ENCODE data around the gene C10orf90.

Gene C10orf90

DNA sequence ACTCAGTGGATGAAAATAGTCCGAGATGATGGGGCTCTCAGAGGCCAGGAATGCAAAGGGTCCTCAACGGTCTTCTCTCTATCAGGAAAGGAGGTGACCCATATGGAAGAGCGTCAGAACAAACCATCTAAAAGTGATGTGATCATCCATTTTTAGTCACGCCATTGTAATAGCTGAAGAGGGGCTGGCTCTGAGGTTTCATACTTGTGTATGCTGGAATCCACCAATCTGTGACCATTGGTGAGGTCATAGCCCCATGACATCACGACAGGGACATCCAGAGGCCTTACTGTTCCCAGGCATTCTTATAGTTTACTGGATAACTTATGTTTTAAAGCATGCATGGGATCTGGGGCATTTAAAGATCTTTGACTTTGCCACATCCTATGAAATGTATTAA lies 83.6 kb downstream of the C10orf90 start:
- H3K4me3 ChIP-seq (ENCODE audit: low read depth, low read length) = no peak overlapping the region

DNA sequence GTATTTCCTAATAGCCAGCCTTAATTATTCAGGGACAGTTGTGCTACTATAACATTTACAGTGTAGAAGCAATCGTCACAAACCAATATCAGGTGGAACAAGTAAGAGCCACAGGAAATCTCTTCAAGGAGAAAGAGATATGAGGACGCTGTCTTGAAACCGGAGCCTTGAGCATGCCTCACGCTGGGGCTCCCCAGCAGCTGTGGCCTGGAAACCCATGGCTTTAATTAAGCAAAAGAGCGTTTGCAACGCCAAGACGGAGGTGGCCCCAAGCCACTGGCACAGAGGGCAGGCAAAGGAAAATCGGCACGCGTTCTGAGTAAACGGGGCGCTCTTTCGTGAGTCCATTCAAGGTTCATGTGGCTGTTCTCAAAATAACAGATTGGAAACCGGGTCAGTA lies 84.4 kb downstream of the C10orf90 start:
- H3K4me3 ChIP-seq (ENCODE audit: low read depth, low read length) = no peak overlapping the region

DNA sequence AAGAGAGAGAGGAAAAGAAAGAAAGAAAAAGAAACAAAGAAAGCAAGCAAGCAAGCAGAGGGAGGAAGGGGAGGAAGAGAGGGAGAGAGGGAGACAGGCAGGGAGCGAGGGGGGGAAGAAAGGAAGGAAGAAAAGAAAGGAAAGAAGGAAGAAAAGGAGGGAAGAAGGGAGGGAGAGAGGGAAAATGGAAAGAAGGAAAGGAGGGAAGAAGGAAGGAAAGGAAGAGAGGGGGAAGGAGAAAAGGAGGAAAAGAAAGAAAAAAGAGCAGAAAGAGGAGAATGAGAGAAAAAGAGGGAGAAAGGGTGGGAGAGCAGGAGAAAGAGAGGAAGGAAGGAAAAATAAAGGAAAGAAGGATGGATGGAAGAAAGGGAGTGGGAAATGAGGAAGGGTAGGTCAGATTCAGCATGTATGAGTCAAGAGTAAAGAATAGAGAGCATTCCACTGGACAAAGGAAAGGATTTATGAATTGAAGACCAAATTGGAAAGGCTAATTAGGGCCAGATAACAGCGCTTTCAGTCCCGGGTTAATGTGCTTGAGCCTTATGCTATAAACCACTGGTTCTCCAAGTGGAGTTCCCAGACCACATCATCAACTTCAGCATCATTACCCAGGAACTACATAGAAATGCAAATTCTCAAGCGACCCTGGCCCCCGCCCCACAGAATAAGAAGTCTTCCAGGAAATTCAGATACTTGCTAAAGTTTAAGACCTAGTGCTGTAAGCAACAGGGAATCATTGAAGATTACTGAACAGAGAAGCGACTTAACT lies 85.1 kb downstream of the C10orf90 start:
- H3K4me3 ChIP-seq (ENCODE audit: low read depth, low read length) = no peak overlapping the region

DNA sequence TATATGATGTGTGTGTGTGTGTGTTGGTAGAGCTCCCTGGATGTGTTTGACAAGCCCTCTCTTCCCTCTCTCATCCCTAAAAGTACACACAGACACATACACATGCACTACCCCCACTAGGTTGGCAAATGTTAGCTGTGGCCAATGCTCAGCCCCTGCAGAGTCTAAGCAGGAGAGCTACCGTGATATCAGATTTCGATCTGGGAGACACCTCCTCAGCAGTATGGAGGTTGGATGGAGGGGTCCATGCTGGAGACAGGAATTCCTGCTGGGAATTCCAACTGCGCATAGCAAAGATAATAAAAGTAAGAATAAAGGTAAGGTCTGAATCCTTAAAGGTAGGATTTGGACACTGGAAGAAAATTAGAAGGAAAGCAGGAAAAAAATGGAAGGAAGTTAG lies 85.7 kb downstream of the C10orf90 start:
- H3K4me3 ChIP-seq (ENCODE audit: low read depth, low read length) = no peak overlapping the region

DNA sequence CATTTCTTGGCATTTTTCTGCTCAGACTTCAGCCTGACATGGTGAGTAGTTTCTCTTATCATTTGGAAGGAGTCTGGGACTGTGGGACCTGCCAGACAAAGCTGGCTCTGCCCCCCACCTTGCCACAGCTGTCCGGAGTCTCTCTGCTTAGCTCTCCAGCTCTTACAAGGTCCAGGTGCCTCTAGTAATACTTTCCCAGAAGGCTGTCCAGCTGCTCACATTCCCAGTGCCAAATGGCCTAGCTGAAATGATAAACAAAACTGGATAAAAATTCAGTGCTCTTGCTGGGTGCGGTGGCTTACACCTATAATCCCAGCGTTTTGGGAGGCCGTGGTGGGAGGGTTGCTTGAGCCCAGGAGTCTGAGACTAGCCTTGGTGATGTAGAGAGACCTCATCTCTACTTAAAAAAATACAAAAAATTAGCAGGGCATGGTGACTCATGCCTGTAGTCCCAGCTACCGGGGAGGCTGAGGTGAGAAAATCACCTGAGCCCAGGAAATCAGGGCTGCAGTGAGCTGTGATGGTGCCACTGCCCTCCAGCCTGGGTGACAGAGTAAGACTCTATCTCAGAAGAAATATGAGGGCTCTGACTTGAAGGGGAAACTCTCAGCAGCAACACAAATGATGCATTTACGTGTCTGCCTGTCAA lies 86.8 kb downstream of the C10orf90 start:
- H3K4me3 ChIP-seq (ENCODE audit: low read depth, low read length) = no peak overlapping the region

DNA sequence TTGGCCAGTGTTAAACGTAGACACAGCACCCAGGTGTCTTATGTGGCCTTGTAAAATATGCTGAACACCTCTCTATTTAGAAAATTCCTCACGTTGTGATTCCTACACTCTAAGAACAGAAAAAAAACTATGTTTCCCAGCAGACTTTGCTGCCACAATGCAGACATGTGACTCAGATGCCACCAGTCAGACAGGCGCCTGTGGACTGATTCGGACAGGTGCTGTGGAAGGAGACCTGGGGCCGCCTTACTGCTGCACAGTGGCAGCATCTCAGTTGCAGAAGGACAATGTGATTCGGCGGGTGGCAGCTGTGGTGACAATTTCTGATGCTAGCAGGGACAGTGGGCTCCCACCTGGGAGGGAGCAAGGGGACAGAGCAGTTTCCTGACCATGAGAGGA lies 88.8 kb downstream of the C10orf90 start:
- H3K4me3 ChIP-seq (ENCODE audit: low read depth, low read length) = no peak overlapping the region

DNA sequence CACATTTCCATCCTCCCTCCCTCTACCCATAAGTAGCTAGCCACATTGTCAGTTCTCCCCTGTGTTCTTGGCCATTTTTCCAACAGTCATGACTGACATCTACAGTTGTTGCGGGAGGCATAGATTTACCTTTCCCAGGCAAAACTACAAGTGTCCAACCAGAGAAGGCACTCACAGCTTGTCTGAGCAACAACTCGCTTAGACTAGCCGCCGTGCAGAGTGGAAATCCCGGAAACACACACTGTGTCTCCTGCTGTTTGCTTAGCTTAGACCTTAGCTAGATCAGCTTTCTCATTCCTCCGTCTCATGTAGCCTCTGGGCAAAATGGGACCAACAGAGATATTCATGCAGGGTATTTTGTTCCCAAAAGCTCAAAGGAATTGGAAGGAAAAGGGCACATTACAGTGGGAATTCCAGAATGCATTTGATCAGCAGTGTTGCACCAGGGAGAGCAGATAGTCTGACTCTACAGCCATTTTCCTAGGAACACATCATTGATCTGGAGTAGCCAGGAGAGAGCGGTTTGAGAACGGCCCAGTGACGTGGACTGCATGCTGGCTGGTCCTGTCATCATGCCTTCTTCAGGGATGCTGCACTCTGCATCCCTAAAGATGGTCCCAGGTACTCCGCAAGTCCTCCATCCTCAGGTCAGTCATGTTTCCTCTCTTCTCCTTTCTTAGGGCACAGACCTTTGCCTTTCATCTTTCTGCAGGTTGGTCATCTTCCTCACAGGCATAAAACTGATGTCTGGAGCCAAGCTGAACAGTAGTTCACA lies 89.4 kb downstream of the C10orf90 start:
- no peak overlapping the region for H3K4me3 ChIP-seq (ENCODE audit: low read depth, low read length)

DNA sequence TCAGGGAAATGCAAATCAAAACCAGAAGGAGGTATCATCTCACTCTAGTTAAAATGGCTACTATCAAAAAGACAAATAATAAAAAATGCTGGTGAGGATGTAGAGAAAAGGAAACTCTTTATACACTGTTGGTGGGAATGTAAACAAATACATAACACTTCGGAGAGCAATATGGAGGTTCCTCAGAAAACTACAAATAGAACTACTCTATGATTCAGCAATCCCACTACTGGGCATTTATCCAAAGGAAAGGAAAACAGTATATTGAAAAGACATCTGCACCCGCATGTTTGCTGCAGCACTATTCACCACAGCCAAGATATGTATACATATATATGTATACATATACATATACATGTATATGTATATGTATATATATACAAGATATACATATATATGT lies 94.2 kb downstream of the C10orf90 start:
- H3K4me3 ChIP-seq (ENCODE audit: low read depth, low read length) = no peak overlapping the region

DNA sequence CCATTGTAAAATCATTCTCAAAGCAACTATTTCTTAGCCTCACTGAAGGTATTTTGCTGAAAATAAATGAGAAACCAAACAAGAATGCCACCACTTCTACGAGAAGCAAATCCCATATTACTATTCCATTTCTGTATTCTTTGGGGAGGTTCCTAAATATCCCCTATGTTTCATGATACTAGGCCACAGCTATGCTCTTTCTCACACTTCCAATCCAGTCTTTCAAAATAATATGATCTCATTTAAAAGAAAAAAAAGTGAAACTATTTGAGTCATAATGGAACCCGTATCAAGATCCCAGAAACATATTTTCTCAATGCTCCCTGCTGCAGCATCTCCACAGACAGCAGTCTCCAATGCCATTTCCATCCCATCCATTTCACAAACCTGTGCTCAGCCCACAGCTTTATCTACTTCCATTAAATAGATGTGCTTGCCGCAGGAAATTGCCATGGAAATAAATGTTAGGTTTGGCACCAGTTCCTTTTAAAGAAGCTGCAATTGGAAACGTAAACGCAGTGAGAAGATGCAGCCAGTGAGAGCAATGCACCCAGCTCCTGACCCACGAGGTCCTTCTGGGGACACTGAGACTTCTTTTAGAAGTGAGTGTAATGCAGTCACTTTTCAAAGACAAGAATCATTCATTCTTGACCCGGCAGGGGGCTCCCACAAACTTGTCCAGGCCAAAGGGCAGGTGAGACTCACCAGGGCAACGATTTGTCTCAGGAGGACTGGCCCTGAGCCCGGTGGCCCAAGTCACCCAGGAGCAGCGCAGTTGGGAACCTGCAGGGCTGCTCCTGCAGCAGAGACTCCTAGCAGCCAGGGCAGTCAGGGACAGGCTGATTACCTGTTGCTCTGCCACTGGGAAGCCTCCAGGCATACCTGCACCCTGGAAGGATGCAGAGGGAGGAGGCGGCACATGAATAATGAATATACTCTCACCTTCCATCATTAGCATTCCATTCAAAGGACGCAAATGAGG lies 99.6 kb downstream of the C10orf90 start:
- no peak overlapping the region for H3K4me3 ChIP-seq (ENCODE audit: low read depth, low read length)

DNA sequence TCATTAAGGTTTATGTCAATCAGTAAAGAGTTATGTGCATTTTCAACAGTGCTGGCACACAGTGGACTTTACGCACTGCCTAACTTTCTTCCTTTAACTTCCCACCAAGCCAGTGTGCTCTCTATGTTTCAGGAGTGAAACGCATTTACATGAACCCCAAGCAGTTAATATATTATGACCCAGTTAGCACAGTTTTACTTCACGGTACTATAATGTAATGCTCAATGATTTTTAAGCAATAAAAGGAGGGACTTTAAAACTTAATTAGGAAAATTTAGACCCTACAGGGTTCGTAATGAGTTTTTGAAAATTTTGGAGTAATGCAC lies 100.3 kb downstream of the C10orf90 start:
- no peak overlapping the region for H3K4me3 ChIP-seq (ENCODE audit: low read depth, low read length)

DNA sequence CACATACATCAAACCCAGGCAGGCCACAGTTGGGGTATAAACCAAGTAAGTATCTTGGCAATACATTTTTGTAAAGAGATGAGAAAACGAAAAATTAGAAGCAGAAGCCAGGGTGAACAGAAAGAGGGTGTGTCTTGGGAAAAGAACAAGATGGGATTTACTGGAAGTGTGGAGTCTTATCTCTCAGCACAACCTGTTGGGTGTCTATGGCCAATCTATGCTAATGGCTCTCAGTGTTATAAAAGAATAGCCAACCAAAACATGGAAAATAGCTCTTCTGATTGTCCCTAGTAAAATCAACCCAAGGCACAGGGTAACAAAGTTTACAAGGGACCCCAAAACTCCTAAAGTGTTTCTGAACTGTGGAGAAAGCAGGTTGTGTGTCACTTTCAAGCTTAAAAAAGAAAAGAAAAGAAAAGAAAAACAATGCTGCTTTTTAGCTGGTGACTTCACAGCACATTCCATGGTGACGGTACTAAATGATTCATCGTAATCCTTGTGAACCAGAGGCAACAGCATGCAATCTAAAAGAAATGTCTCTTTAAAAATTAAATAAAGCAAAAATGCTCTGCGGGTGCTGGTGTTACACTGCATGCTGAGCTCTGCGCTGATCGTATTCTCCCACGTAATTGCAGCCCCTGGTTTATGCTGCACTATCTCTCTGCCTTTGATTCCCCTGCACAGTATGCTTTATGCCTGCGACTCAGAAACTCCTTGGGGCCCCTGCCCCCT lies 100.8 kb downstream of the C10orf90 start:
- no peak overlapping the region for H3K4me3 ChIP-seq (ENCODE audit: low read depth, low read length)

DNA sequence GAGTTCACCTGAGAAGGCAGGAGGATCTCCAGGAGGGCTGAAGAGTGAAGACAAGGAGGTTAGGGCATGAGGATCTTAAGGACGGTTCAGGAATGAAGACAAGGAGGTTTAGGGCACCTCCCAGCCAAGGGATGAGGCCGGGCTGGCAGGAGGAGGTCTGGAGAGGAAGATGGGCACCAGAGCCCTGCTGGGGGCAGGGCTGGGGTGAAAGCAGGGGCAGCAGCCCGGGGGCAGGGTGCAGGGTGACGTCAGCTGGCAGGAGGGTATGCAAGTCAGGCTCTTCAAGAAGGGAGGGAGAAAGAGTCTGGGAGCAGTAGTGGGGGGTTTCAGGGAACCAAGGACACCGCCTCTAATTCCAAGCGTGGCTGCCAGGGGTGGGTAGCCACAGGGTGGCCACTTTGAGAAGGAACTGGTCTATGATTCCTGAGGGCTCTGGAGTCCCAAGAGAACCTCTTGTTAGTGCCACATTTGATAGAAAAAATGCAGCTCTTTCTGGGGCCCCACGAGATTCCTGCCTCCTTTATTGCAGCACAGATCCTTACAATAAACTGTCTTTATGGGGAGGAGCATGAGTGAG lies 101.6 kb downstream of the C10orf90 start:
- H3K4me3 ChIP-seq (ENCODE audit: low read depth, low read length) = no peak overlapping the region

DNA sequence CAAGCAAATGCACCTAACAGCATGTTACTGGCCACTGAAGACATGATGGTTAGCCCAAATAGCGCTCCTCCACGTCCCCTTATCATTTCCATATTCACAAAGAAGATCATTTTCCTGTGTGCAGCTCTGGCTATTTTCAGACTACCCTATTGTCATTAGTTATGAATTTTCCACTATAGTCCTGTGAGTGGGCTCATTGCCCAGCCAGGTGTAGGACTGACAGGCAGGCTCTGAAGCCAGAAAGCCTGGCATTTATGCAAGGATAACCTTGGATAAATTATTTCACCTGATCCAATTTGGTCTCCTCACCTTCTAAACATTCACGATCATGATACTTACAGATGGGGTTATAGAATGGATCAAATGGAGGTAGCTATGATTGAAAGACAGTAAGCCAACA lies 104.6 kb downstream of the C10orf90 start:
- no peak overlapping the region for H3K4me3 ChIP-seq (ENCODE audit: low read depth, low read length)

DNA sequence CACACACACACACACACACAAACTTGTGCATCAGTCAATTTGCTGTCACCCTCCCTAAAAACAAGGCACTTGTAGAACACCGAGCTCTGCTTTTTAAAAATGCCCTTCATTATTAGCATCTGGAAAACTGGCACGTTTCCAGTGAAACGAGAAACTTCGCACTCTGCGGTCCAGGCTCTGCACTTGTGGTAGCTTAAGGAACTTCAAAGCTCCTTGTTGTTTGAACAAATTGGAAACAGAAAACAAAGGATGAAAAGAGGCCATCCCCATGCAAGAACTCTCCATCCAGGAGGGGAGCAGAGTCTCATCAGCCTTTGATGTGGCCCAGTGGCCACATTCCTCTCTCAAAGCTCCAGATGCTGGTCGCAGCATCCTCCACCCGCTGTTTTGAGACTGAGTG lies 105.1 kb downstream of the C10orf90 start:
- H3K4me3 ChIP-seq (ENCODE audit: low read depth, low read length) = no peak overlapping the region

DNA sequence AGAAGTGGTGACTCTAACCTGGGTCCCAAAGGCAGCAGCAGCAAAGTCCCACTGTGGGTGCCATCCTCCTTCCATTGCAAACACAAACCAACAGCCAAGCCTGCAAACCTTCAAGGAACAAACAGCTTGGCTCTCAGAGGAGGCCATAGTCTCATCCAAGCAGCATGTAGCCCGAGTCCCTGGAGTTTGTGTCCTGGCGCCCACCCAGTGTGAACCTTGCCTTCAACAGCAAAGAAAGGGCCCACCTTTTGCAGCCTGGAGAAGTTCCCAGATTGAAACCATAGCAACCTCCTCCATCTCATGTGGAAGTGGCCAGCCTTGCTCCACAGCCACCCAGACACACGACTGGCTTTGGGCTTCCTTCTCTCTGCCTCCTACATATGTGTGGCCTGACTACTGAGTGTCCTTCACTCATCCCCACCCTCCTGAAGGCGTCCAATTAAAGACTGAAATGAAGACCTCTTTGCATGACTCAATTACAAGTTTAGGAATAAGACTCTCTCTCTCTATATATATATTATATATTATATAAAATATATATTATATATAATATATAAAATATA lies 106.1 kb downstream of the C10orf90 start:
- H3K4me3 ChIP-seq (ENCODE audit: low read depth, low read length) = no peak overlapping the region

DNA sequence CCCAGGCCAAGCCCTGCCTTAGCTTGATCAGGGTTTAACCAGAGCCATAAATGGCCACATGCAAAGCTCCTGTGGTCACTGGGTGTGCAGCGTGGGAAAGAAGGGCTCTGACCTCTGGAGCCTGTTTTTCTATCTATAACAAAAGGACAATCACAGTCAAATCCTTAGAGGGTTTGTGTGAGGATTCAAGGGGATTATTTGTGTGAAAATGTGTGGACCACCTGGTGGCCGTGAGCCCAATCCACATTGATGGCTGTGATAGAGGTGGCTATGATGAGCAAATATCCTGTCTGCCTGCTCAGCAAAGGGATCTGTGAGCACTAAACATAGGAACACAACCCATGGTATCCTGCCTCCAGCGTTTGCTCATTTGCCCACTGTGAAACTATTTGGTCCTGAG lies 107.1 kb downstream of the C10orf90 start:
- no peak overlapping the region for H3K4me3 ChIP-seq (ENCODE audit: low read depth, low read length)

DNA sequence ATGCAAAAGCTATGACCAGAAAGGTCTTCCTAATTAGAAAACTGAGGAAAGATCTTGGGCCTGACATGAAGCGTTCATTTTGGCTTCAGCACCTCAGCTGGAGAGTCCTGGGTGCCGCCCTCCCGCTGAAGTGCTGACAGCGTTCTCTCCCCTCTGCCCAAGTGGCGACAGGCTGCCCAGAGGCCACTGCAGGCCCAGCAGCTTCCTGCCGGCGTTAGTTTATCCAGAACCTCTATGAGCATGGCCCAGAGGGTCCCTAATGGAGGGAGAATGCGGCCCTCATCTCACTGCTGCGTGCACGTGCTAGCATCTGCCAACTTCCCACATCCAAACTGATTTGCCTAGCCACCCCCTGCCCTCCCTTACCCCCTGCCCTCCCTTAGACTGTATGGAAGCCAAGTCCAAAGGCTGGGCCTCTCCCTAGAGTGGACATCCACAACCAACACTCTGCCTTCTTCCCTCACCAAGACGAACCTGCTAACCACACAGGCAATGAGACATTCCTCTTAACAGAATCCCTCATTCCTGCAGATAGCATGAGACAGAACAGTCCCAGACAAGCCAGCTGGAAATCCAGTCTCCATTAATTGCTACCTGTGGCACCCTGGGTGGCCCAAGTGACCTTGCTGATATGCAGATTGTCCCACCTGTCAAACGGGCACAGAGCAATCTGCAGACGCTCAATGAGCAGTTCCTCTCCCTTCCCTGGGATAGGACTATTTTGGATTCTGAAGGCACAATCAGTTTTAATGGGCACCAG lies 108.4 kb downstream of the C10orf90 start:
- H3K4me3 ChIP-seq (ENCODE audit: low read depth, low read length) = no peak overlapping the region

DNA sequence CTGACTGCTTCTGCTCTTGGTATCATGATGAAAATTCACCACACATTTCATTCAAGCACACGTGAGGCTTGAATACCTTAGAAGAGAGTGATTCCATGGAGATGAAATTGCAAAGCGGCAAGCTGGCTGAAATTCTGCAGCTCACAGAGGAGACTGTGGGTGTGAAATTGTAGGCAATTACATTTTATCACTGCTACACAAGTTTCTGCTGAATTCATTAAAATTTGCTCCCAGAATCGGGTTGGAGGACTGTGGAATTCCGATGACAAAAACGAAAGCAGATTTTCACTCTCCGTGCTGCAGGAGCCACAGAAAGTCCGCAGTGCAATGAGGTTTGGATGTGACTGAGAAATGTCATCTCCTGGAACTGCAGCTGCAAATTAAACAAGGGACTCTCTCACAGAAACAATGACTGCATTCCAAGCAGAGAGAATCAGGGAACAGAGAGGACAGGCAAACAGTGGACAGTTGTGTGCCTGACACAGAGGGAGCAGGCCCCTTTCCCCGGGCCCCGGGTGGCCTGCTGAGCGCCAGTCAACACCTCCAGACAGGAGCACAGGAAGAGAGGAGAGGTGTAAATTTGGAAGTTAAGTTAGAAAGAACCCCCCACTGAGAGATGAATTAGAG lies 109.1 kb downstream of the C10orf90 start:
- no peak overlapping the region for H3K4me3 ChIP-seq (ENCODE audit: low read depth, low read length)
